NCI-H446 (cell line): Measurements from ENCODE around the gene RAB25.
"Not testable (repeated sequence)": the region's sequence is repeated elsewhere in the genome, so short reads cannot be mapped to it uniquely, and the experiment has no call there.

Experiments
- DNase-seq, 2 experiments: peaks; one replicate each; lab custom pipeline; 2025; lab: John Stamatoyannopoulos, UW

The RAB25 gene

DNA sequence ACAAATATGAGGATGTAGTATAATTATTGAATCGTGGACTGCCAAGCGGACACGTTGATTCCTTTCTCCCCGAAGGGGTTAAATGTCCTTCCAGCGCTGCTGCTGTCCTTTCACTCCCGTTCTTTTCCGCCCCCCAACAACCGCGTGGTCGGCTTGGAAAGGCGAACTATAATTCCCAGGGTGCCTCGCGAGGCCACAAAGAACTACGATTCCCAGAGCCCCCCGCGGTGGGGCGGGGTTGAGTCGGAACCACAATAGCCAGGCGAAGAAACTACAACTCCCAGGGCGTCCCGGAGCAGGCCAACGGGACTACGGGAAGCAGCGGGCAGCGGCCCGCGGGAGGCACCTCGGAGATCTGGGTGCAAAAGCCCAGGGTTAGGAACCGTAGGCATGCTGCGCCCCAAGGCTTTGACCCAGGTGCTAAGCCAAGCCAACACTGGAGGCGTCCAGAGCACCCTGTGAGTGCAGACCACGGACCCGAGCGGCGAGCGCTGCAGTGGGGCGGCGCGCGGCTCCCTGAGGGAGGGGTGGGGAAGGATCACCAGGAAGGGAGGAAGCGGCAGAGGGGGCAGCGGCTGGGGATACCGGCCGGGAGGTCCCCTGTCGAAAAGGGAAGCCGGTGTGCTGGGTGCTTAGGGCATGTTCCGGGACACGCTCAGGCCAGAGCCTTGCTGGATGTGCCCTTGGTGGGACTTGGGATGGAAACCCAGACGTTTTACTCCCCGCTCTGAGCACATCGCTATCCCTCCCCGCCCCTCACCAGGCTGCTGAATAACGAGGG lies 6.3 kb upstream of the RAB25 start, which contains the start of gene LAMTOR2:
Gene LAMTOR2 (plus strand): TSS at position 283 of the 781 bp plus-strand sequence. CDS start 108 bp downstream, at position 391.
- DNase-seq, result peak; percentile 99

DNA sequence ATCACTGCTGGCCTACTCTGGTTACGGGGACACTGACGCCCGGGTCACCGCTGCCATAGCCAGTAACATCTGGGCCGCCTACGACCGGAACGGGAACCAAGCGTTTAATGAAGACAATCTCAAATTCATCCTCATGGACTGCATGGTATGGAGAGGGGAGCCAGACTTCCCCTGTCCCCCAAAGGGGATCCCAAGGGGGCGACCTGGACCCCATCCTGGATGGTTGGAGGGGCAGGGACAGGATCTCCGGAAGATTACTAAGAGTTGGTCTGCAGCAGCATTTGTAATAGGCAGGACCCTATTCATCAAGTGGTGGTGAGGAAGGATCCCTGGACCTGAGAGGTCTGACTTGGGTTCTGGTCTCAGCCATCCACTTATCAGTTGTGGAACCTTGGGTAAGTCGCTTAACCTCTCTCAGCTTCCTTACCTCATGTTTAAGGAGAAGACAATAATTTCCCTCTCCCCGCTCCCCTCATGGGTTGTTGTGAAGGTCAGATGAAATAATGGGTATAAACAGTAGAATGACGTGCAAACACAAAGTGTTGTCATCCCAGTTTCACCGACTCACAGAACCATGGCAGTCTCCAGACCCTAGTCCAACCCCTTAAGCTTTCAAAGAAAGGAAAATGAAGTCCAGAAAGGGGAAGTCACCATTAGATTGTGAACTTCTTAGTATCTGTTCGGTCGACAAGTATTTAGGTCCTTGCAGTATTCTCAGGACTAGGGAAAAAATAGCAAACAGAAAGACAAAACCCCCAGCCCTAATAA lies 5.5 kb upstream of the RAB25 start:
- DNase-seq, result no peak

DNA sequence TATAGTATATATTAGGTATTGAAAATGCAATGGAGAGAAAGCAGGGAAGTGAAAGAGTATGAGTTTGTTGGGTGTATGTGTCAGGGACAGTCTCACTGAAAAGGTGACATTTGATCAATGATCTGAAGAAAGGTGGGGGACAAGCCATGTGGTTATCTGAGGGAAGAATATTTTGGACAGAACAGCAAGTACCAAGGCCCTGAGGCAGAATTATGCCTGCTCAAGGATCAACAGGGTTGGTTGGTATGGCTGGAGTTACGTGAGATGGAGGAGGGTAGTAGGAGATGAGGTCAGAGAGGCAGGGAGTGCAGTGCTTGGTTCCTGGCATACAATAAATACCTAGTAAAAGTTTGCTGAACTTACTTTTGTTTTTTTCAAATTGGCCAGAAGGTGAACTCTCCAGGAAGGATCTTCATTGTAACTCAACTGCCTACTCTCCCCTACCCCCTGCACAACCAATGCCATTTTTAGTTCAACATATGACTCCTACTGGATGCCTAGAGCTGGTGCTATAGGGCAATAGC lies 4.6 kb upstream of the RAB25 start:
- no peak for DNase-seq

DNA sequence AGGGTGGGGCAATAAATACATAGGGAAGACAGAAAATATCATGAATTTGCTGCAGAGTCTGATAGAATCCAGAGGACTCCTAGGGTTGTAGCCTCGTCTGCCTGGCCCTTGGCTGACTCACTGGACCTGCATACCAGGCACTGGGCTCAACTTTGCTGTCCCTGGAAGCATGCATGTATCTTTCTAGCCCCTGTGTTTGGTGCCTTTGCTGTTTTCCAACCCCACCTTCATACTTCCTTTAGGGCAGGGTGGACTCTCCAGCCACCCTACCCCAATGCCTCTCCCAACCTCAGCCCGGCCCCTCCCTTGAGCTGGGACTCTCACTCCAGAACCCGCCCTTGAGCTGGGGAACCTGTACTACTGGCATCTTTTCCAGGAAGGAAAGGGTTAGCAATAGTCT lies 1.2 kb downstream of the RAB25 start:
- DNase-seq, result no peak

DNA sequence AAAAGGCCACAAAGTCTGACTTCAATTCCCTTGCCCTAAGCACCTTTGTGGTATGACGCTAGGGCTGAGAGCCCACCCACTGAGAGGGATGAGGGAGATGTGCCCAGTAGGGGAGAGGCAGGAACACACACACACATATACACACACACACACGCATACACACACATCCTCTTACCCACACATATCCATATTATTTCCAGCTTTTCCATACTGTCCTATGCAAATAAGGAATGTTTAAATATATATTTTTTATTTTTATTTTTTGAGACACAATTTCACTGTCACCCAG lies 3.0 kb downstream of the RAB25 start:
- no peak for DNase-seq

DNA sequence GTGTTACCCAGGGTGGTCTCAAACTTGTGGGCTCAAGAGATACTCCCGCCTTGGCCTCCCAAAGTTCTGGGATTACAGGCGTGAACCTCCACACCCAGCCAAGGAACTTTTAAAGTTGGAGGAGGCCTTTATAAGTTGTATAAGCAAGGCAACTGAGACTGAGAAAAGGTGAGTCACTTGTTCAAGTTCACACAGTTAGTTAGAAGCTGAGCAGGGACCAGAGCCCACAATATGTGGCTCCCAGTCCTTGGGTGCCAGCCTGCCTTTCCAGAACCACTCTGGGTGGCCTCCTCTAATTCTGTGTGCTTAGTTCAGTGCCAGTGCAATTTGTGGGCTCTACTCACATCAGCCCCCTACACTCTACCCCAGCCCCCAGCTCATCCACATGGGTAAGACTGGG lies 3.7 kb downstream of the RAB25 start:
- no peak for DNase-seq

DNA sequence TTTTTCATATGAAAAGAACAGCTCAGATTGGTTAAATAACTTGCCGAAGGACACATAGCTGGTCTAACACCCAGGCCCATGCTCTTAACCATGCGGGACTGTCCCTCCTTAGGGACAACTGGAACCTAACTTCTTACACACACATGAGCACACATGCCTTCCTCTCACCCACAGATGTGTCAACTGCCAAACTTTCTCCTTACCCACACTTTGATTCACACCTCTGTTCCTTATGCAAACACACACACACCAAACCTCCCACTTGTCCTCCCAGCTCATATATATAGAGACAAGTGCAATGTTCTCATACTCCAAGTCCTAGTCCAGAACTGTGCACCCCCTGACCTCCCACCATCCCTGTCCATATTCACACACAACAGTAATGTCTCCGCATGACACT lies 4.3 kb downstream of the RAB25 start:
- DNase-seq, result no peak

DNA sequence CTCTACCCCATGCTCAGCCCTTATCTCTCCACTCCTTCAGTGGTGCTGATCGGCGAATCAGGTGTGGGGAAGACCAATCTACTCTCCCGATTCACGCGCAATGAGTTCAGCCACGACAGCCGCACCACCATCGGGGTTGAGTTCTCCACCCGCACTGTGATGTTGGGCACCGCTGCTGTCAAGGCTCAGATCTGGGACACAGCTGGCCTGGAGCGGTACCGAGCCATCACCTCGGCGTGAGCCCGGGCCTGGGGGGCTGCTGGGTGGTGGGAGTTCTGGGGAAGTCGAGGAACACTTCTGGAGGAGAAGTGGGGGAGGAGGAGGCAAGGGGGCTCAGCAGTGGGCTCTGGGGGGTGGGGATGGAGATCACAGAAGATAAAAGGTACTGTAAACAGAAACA lies 4.9 kb downstream of the RAB25 start:
- no peak for DNase-seq

DNA sequence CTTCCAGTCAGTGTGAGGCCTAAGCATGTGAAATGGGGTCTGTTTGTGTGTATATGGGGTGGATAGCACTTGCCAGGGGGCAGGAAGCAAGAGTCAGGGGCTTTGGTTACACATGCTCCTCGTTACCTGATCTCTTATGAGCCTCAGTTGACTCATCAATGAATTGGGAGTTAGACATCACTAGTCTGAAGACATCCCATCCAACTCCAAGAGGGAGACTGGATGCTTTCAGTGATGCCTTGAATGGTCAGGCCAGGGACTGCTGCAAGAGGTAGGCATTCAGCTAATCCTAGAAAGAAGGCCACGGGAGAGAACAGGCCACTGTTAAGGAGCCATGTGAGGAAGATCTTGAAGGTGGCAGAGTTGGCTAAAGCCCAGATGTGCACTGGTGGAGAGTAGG lies 6.3 kb downstream of the RAB25 start:
- DNase-seq, result no peak

DNA sequence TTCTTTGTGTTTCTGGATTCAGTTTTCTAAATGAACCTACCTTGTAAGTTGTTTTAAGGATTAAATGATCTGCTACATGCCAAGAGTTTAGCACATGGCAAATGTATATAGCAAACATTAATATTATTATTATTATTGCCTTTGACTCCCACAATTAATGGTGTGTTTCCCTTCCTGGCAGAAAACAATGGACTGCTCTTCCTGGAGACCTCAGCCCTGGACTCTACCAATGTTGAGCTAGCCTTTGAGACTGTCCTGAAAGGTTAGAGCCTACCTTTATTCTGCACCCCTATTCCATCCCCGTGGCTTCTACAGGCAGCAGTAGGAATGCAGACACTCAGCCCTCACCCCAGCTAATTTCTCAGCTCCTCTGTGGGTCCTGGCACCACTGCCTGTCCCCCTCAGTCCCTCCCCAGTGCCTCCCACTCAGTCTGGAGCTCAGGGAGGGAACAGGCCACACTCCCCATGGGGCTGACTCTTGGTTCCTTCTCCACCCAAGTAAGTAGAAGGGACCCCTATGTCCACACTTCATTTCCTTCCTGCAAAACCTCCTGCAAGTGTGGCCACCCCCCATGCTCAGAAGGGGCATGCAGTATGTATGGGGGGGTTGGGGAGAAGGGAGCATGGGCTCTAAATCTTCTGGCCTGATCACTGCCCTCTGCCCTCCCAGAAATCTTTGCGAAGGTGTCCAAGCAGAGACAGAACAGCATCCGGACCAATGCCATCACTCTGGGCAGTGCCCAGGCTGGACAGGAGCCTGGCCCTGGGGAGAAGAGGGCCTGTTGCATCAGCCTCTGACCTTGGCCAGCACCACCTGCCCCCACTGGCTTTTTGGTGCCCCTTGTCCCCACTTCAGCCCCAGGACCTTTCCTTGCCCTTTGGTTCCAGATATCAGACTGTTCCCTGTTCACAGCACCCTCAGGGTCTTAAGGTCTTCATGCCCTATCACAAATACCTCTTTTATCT lies 8.8 kb downstream of the RAB25 start:
- no peak for DNase-seq

DNA sequence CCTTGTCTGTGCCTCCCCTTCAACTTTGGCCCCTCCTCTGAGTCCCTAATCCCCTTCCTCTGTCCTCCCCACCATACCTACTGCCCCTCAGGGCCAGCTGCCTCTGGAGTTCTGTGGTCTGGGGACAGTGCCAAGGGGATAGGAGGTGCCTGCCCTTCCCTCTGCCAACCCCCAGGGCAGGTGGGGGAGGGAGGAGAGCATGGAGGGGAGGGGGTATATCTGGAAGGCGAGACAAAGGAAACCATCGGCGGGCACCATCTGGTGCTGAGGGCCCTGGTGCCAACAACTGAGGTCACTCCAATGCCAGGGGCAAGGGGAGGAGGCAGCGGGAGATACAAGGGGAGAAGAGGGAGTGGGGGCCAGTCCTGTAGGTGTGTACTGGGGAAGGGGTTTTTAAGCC lies 9.6 kb downstream of the RAB25 start:
- peak; percentile 81 to 93 for DNase-seq

DNA sequence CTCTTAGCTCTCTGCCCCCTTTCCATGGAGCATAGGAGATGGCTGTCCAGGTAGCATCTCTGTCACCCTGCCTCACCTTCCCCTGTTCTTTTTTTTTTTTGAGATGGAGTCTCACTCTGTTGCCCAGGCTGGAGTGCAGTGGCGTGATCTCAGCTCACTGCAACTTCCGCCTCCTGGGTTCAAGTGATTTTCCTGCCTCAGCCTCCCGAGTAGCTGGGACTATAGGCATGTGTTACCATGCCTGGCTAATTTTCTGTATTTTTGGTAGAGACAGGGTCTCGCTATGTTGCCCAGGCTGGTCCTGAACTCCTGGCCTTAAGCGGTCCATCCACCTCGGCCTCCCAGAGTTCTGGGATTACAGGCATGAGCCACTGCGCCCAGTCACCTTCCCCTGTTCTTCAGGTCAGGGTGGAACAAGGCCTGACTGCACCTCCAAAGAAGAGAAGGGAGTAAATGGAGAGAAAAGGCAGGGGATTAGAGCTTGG lies 10.4 kb downstream of the RAB25 start:
- DNase-seq, result not testable (repeated sequence)

DNA sequence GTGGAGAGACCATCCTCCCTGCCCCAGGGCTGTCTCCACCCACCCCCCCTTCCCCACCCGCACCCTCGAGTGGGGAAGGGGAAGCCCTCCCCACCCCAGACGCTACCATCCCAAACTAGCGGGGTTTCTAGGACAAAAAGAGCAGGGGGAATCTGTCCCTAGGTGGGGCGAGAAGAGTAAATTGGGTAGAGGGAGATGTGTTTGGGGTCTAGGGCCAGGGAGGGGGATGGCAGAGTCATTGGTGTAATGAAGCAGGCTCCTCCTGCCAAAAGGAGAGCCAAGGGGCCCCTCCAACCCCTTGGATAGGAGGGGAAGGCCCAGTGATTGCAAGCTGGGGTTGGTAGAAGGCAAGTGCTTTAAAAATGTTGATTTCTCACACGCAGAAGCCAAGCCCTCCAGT lies 11.3 kb downstream of the RAB25 start:
- DNase-seq, result no peak

DNA sequence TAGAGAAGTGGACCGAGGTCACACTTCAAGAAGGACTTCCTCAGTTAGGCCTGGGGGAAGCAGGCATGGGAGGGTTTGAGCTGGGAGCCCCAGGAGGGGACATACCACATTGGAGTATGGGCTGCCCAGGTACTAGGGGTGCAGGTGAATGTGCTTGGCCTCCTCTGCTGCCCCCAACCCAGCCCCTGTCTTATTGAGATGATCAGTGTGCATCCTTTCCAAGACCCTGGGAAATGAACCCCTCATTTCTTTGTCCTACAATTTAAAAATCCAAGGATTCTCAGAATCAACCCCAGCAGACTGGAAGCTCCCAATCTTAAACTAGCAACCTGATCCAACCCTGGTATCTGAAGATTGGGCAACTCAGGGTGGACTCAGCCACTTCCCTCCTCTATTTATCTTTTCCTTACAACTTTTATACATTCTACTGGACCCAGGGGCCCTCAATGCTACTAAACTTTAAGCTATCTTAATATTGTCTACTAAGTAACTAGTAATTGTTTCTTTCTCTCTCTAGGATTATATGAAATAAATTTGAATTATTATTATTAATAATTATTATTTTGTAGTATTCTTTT lies 12.2 kb downstream of the RAB25 start:
- no peak for DNase-seq

DNA sequence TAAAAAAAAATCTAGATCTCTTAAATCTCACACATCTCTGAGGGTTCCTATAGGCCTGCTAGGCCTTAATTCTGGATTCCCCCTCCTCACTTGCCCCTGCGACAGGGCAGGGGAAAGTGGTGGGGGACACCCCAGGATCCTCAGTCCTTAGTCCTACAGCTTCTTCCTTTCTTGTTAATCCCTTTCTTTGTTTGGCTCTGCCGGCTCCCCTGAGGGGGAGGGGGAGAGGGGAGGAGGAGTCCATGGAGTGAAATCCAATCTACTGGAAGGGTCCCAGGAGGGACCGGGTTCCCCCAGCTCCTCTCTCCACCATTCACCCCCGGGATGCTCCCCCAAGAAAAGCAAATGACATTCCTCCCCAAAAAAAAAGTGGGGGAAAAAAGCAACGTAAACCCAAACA lies 12.8 kb downstream of the RAB25 start:
- DNase-seq, result no peak

DNA sequence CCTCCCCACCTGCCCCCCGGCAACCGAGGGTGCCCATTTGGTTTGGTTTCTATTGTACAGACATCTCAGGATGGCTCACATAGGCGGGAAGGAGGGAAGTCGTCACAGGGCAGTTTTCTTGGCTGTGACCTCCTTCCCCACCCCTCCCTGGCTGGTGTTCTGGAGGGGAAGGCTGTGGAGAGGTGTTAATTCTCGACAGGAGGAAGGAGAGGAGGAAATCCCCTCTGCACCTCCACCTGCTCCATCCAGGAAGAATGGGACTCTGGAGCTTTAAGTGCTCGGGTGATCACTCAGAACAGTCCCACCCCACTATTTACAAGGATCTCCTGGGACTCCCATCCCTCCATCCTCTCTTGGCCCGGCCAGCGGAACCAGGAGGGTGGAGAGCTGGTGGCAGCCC lies 13.7 kb downstream of the RAB25 start:
- DNase-seq, result no peak

DNA sequence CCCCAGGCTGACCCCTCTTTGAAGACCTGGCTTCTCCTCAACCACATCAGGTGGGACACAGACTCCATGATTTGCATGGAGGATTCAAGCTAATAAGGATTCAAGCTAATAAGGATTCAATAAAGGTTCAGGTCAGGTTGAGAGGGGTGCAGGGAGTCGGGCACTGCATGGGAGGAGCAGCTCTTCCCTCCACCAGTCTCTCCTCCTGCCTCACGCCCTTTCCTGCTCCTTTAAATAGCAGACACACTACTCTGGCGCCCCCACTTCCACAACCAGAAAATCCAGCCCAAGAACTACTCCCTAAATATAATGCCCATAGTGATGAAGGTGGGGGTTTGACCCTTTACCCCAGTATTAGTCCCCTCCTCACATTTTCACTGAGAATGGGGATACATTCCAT lies 14.2 kb downstream of the RAB25 start:
- DNase-seq, result no peak

DNA sequence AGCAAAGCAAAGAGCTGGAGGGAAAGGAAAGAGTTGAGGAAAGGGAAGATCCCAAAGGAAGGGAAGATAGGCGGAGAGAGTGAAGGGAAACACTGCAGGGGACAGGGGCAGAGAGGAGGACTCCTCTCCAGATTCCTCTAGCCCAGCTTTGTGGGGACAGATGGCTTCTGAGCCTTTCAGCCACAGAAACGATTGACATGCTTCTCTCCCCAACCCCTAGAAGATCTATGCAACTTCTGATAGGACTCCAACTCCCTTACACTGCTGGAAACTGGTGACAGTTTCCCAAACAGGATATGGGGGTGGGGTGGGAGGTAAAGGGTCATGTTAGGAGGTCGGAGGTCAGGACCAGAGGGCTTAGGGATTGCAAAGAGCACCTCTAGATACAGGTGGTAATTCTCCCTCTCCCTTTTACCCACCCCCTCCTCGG lies 14.8 kb downstream of the RAB25 start:
- no peak for DNase-seq

DNA sequence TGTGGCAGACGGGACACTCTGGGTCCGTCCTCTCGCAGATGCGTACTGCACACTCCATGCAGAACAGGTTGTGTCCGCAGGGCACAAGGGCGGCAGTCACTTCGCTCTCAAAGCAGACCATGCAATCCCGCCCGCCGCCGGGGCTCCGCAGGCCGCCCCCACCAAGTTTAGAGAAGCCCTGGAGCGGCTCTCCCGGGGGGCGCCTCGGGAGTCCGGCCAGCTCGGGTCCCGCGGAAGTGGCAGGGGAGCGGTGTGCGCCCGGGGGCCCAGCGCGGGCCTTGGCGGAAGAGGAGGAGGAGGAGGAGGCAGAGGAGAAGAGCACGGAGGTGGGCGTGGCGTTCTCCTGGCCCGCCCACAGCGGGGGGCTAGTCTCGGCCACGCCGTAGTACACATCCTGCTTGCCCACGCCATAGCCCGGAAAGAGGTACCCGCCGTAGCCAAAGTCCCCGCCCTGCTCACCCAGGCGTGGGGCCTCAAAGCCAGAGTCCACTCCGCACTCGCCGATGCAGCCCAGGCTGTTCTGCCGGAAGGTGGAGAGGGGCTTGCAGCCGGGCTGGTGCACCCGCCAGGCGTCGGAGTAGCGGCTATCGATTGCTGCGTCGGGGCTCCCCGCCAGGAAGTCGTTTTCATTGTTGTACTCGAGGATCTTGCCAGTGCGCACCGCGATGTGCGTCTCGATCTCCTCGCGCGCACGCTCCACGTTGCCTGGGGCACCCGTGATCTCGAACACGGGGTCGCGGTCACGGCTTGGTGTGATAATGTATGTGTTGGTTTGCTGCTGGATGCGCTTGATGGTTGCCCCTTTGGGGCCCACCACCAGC lies 15.9 kb downstream of the RAB25 start:
- DNase-seq, result no peak

DNA sequence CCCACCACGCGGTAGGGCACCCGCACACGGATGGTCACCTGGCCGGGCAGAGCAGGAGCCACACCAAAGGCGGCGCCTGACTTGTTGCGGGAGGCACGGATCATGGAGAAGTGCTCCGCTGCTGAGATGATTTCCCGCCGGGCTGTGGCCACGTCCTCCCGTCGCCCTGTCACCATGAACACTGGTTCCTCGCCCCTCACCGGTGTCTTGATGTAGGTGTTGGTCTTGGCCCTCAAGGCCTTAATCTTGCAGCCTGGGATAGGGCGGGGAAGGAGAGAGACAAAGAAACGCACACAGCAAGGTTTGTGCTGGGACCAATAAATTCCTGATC lies 16.4 kb downstream of the RAB25 start:
- no peak for DNase-seq

DNA sequence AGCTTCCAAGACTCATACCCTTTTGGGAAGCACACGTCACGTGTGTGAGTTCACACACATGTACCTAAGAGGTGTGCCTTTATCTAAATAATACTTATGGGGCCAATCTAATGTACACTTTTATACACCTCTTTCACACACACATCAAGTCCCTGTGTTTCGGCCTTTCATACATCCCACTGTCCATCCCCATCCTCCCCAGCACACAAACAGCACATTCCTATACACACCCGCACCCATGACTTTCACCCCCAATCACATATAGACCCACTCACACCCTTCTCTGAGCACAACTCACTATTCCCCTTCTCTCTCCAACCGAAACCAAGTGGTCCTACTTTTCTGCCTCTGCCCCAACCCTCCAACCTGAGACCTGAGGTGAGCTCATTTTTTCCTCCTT lies 17.8 kb downstream of the RAB25 start:
- DNase-seq, result no peak
